Activated naive CD8-positive, alpha-beta T cell treated with anti-CD3 and anti-CD28 coated beads, Interleukin-2, amount 50 U/mL, for 24 hours (primary cell): ENCODE measurements around the gene TBXA2R.
"Not testable (repeated sequence)": the region's sequence is repeated elsewhere in the genome, so short reads cannot be mapped to it uniquely, and the experiment has no call there.

Experiments used
- ATAC-seq: fragments of 150-1000 bp; cut with Tn5 transposase; one replicate; pipeline ENCODE4 v1.10.0; 2021
- DNase-seq: peaks from one replicate; pipeline ENCODE4 v3.0.0; 2021
- H3K27ac Mint-ChIP-seq: one replicate; pipeline ENCODE4 v1.8.0; 2021; ENCODE audit warnings: mild to moderate bottlenecking, mixed read lengths
- H3K27me3 Mint-ChIP-seq: one replicate; pipeline ENCODE4 v1.8.0; 2021; ENCODE audit warnings: mixed read lengths
- H3K36me3 Mint-ChIP-seq: one replicate; pipeline ENCODE4 v1.8.0; 2021; ENCODE audit warnings: low read depth, mixed read lengths
- H3K4me1 Mint-ChIP-seq: one replicate; pipeline ENCODE4 v1.8.0; 2021; ENCODE audit warnings: mixed read lengths
- H3K4me3 Mint-ChIP-seq: one replicate; pipeline ENCODE4 v1.8.0; 2021; ENCODE audit warnings: mild to moderate bottlenecking, moderate library complexity, mixed read lengths
- H3K9me3 Mint-ChIP-seq: one replicate; pipeline ENCODE4 v1.8.0; 2021; ENCODE audit warnings: mixed read lengths

Gene TBXA2R

DNA sequence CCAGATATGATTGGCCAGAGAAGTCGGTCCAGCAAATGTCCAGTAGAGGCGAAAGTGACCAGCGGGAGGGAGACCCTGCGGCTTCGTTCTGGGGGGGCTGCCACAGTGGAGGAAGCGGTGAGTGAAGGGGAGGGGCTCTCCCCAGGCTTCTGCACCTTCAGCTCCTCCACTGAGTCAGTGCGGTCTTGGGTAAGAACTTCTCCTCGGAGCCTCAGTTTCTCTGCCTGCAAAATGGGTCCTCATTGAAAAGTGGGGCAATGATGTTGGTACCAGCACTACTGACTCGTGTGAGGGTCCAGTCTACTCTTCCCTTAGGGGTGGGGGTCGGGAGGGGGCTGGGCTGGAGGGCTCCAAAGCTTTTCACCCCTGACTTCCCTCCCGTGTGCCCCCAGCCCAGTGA, 17.2 kb downstream of the TBXA2R start:
- Mint-ChIP-seq H3K9me3 (no peaks in the 10 kb centered on the region), H3K36me3 (no peaks in the 10 kb centered on the region), H3K4me1 (no peaks in the 10 kb centered on the region), H3K27me3 (no peaks in the 10 kb centered on the region), H3K4me3 (no peak overlapping the region), H3K27ac (no peak overlapping the region)
- ATAC-seq (no peak), DNase-seq (no peak)

DNA sequence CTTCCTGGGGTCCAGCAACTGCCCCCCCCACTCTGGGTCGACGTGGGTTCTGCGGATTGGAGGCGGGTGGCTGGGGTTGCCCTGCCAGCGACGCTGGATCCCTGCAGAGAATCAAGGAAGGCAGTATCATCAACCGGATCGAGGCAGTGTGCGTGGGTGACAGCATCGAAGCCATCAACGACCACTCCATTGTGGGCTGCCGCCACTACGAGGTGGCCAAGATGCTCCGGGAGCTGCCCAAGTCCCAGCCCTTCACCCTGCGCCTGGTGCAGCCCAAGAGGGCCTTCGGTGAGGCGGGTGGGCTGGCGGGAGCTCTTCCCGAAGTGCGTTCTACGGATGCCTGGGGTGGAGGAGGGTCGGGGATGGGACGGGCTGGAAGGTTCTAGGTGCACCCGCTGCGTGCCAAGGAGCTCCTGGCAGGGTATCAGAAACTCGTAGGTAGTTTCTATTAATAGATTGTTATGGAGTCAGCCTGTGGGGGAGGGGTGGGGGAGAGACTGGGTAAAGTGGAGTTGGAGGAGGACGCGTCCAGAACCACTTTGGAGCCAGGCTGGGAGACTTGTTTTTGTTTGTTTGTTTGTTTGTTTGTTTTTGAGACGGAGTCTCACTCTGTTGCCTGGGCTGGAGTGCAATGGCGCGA, 19.8 kb downstream of the TBXA2R start:
- Mint-ChIP-seq H3K4me1 (no peaks in the 10 kb centered on the region), H3K9me3 (no peaks in the 10 kb centered on the region), H3K36me3 (no peaks in the 10 kb centered on the region), H3K27ac (no peak overlapping the region), H3K27me3 (no peaks in the 10 kb centered on the region), H3K4me3 (no peak overlapping the region)
- ATAC-seq (no peak), DNase-seq (no peak)

- H3K4me3 Mint-ChIP-seq: no peak overlapping the region
- H3K9me3 Mint-ChIP-seq: no peaks in the 10 kb centered on the region
- no peak for ATAC-seq
- no peaks in the 10 kb centered on the region for H3K4me1 Mint-ChIP-seq
- peak; percentile 68 for DNase-seq
- no peaks in the 10 kb centered on the region for H3K27me3 Mint-ChIP-seq
- no peaks in the 10 kb centered on the region for H3K36me3 Mint-ChIP-seq
- H3K27ac Mint-ChIP-seq: no peak overlapping the region
These were observed 20.5 kb downstream of the TBXA2R start for GRCh38 chr19:3586127-3586626.

DNA sequence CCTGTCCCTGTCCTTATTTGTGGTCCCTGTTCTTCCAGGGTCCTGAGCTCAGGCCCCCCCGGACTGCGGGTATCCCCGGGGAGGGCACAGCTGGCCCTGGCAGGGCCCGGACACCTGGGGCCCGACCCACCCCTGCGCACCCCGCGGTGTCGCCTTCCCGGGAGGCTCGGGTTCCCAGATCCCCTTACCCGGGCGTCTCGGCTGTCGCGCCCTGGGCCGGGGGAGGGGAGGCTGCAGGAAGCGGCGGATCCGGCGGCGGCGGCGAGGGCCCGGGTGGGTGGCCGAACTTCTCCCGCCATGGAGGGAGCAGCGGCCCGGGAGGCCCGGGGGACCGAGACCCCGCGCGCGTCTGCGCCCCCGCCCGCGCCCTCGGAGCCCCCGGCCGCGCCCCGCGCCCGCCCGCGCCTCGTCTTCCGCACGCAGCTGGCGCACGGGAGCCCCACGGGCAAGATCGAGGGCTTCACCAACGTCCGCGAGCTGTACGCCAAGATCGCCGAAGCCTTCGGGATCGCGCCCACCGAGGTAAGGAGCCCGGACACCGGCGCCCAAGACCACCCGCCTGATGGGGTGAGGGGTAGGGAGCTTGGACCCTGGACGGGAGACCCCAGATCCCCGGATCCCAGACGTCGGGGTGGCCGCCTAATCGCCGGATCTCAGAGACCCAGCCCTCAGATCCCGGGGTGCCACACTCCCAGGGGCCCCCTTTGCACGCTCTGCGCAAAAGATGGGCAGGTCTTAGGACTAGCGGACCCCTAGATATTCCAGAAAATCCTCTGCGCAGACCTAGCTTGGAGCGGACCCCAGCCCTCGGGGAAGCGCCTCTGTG, 21.2 kb downstream of the TBXA2R start, which contains the start of gene GIPC3:
TSS of gene GIPC3 (plus strand) at position 178 of the 826 bp plus-strand sequence. CDS start at position 298, 120 bp downstream.
- H3K4me1 Mint-ChIP-seq: no peaks in the 10 kb centered on the region
- DNase-seq: no peak
- no peaks in the 10 kb centered on the region for H3K36me3 Mint-ChIP-seq
- H3K9me3 Mint-ChIP-seq: no peaks in the 10 kb centered on the region
- H3K27ac Mint-ChIP-seq: no peak within 1 kb of the TSS
- no peaks in the 10 kb centered on the region for H3K27me3 Mint-ChIP-seq
- ATAC-seq: no peak
- no peak within 1 kb of the TSS for H3K4me3 Mint-ChIP-seq

GRCh38 chr19:3584036-3584802, 22.5 kb downstream of the TBXA2R start:
- not testable (repeated sequence) for H3K4me3 Mint-ChIP-seq, H3K4me1 Mint-ChIP-seq, H3K27ac Mint-ChIP-seq, DNase-seq, ATAC-seq, H3K27me3 Mint-ChIP-seq, H3K9me3 Mint-ChIP-seq, H3K36me3 Mint-ChIP-seq

GRCh38 chr19:3581792-3582191, 24.9 kb downstream of the TBXA2R start:
- H3K27ac Mint-ChIP-seq, DNase-seq, H3K9me3 Mint-ChIP-seq, H3K36me3 Mint-ChIP-seq, H3K27me3 Mint-ChIP-seq, ATAC-seq, H3K4me3 Mint-ChIP-seq, H3K4me1 Mint-ChIP-seq: not testable (repeated sequence)

GRCh38 chr19:3580156-3580934, 26.3 kb downstream of the TBXA2R start:
- ATAC-seq (no peak), DNase-seq (no peak)
- Mint-ChIP-seq H3K4me1 (no peaks in the 10 kb centered on the region), H3K27me3 (no peaks in the 10 kb centered on the region), H3K4me3 (no peak overlapping the region), H3K9me3 (no peaks in the 10 kb centered on the region), H3K36me3 (peaks cover 1% of the 10 kb centered on the region), H3K27ac (no peak overlapping the region)

DNA sequence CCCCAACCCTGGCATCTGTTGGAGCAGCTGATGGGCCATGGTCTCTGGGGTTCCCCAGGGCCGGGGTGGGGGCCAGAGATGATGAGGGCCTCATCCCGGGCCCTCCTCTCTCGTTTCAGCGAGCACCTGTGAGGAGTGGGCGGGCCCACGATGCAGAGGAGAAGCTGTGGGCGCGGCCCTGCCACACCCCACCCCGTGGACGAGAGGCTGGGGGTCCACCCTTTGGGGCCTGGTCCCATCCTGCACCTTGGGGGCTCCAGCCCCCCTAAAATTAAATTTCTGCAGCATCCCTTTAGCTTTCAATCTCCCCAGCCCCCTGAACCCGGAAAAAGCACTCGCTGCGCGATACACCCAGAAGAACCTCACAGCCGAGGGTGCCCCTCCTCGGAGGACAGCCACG, 28.3 kb downstream of the TBXA2R start:
- ATAC-seq (no peak), DNase-seq (no peak)
- no peaks in the 10 kb centered on the region for H3K27me3 Mint-ChIP-seq
- H3K9me3 Mint-ChIP-seq: no peaks in the 10 kb centered on the region
- H3K27ac Mint-ChIP-seq: no peak overlapping the region
- H3K4me3 Mint-ChIP-seq: no peak overlapping the region
- peaks cover 7% of the 10 kb centered on the region for H3K4me1 Mint-ChIP-seq
- peaks cover 6% of the 10 kb centered on the region for H3K36me3 Mint-ChIP-seq

GRCh38 chr19:3577723-3578344, 28.8 kb downstream of the TBXA2R start:
- H3K9me3 Mint-ChIP-seq: no peaks in the 10 kb centered on the region
- peaks cover 7% of the 10 kb centered on the region for H3K4me1 Mint-ChIP-seq
- ATAC-seq (no peak), DNase-seq (no peak)
- peaks cover 6% of the 10 kb centered on the region for H3K36me3 Mint-ChIP-seq
- H3K27ac Mint-ChIP-seq: no peak overlapping the region
- H3K4me3 Mint-ChIP-seq: no peak overlapping the region
- H3K27me3 Mint-ChIP-seq: no peaks in the 10 kb centered on the region

DNA sequence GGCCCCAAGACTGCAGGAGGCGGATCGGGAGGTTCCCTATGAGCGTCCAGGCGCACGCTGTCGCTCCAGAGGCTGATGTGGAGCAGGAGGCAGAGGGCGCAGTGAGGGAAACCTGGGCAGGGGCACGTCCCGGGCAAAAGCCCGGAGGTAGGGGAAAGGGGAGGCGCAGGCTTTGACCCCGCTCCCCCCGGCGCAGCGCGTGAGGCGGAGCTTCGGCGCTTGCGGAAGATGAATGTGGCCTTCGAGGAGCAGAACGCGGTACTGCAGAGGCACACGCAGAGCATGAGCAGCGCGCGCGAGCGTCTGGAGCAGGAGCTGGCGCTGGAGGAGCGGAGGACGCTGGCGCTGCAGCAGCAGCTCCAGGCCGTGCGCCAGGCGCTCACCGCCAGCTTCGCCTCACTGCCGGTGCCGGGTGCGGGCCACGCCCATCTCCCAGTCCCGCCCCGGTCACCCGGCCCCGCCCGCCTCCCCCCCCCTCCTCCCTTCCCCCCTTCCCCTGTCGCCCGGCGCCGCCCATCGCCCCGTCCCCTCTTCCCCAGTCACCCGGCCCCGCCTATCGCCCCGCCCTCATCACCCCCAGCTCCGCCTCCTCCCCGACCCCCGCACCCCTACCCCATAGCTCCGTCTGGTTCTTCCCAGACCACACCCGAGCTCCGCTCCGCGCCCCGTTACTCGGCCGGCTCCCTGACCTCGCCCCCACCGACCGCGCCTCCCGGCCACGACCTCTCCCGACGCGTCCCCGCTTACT, 29.8 kb downstream of the TBXA2R start:
- H3K4me3 Mint-ChIP-seq: no peak overlapping the region
- H3K36me3 Mint-ChIP-seq: peaks cover 6% of the 10 kb centered on the region
- H3K27me3 Mint-ChIP-seq: no peaks in the 10 kb centered on the region
- no peak for DNase-seq
- no peak overlapping the region for H3K27ac Mint-ChIP-seq
- no peaks in the 10 kb centered on the region for H3K9me3 Mint-ChIP-seq
- H3K4me1 Mint-ChIP-seq: peaks cover 11% of the 10 kb centered on the region
- ATAC-seq: no peak

DNA sequence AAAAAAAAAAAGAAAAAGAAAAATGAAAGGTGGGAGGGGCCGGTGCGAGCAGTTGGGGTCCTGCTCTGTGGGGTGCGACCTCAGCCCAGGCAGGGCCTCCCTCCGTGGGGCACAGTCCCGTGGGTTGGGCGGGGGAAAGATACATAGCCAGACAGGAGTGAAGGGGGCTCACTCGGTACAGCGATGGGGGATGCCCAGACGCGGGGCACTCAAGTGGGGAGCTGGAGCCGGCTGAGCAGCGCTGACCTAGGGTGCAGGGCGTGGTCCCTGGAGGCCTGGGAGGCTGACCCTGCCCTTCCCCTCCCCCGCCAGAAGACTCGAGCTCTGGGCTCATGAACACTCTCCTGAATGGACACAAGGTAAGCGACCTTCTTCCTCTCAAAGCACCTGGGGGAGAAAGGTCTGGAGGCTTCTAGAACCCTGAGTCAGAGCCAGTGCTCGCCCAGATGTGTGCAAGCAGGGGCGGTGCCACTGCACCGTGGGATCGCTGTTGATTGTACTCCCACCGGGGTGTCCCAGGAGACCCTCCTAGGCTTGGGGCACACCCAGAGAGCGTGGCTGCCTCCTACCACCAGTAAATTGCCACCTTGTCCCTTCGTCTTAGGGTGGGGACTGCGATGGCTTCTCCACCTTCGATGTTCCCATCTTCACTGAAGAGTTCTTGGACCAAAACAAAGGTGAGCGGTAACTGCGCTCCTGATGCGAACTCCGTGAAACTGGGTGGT, 30.6 kb downstream of the TBXA2R start:
- ATAC-seq (no peak), DNase-seq (no peak)
- no peaks in the 10 kb centered on the region for H3K27me3 Mint-ChIP-seq
- no peak overlapping the region for H3K27ac Mint-ChIP-seq
- H3K4me1 Mint-ChIP-seq: peaks cover 16% of the 10 kb centered on the region
- no peaks in the 10 kb centered on the region for H3K9me3 Mint-ChIP-seq
- H3K36me3 Mint-ChIP-seq: peaks cover 6% of the 10 kb centered on the region
- no peak overlapping the region for H3K4me3 Mint-ChIP-seq

- Mint-ChIP-seq H3K4me1 (peaks cover 16% of the 10 kb centered on the region), H3K4me3 (no peak overlapping the region), H3K27ac (no peak overlapping the region), H3K9me3 (no peaks in the 10 kb centered on the region), H3K36me3 (peaks cover 6% of the 10 kb centered on the region), H3K27me3 (no peaks in the 10 kb centered on the region)
- ATAC-seq (no peak), DNase-seq (no peak)
These were observed 31.4 kb downstream of the TBXA2R start for GRCh38 chr19:3575260-3575741.
